ENCODE data around the gene NAB1. TPM values are rescaled to one million over a fixed set of nuclear protein-coding genes. Genes with fewer than 3 reads are reported as not detected.
A peak's percentile ranks its signal among the peaks of the same experiment; 100 is the strongest.

Gene NAB1
- total RNA-seq, 1 donor from 2014 or later, result 37.4 TPM

- peak; percentile 12 for DNase-seq (ENCODE audit: low read depth)
Measured at GRCh38 chr2:190637903-190638618, 10.8 kb upstream of the NAB1 start.

GRCh38 chr2:190640117-190640516, 8.8 kb upstream of the NAB1 start:
- no peak for DNase-seq (ENCODE audit: low read depth)

- DNase-seq (ENCODE audit: low read depth), result peak; percentile 84
Measured at GRCh38 chr2:190641469-190641868, 7.4 kb upstream of the NAB1 start.

GRCh38 chr2:190646780-190647522, 1.9 kb upstream of the NAB1 start:
- no peak for DNase-seq (ENCODE audit: low read depth)

- DNase-seq (ENCODE audit: low read depth), result peak; percentile 66
Measured at GRCh38 chr2:190648289-190649034, 421 bp upstream of the NAB1 start.

- DNase-seq (ENCODE audit: low read depth), result peak; percentile 34
Measured at GRCh38 chr2:190649798-190650390, 1.0 kb downstream of the NAB1 start.

- no peak for DNase-seq (ENCODE audit: low read depth)
Measured at GRCh38 chr2:190651413-190651812, 2.5 kb downstream of the NAB1 start.

GRCh38 chr2:190653231-190653630, 4.3 kb downstream of the NAB1 start:
- DNase-seq (ENCODE audit: low read depth), result no peak

GRCh38 chr2:190653931-190654330, 5.0 kb downstream of the NAB1 start:
- DNase-seq (ENCODE audit: low read depth), result no peak

GRCh38 chr2:190655113-190655512, 6.2 kb downstream of the NAB1 start:
- DNase-seq (ENCODE audit: low read depth), result no peak

- DNase-seq (ENCODE audit: low read depth), result no peak
Measured at GRCh38 chr2:190655570-190655969, 6.7 kb downstream of the NAB1 start.

GRCh38 chr2:190656301-190656700, 7.4 kb downstream of the NAB1 start:
- no peak for DNase-seq (ENCODE audit: low read depth)

- peak; percentile 61 for DNase-seq (ENCODE audit: low read depth)
Measured at GRCh38 chr2:190657474-190658255, 8.8 kb downstream of the NAB1 start.

- no peak for DNase-seq (ENCODE audit: low read depth)
Measured at GRCh38 chr2:190659553-190659952, 10.7 kb downstream of the NAB1 start.

- no peak for DNase-seq (ENCODE audit: low read depth)
Measured at GRCh38 chr2:190662754-190663153, 13.9 kb downstream of the NAB1 start.

- no peak for DNase-seq (ENCODE audit: low read depth)
Measured at GRCh38 chr2:190663348-190663747, 14.5 kb downstream of the NAB1 start.

GRCh38 chr2:190663839-190664238, 15.0 kb downstream of the NAB1 start:
- no peak for DNase-seq (ENCODE audit: low read depth)

- no peak for DNase-seq (ENCODE audit: low read depth)
Measured at GRCh38 chr2:190664240-190664639, 15.4 kb downstream of the NAB1 start.

GRCh38 chr2:190666895-190667294, 18.0 kb downstream of the NAB1 start:
- DNase-seq (ENCODE audit: low read depth), result peak; percentile 14

- no peak for DNase-seq (ENCODE audit: low read depth)
Measured at GRCh38 chr2:190668892-190669291, 20.0 kb downstream of the NAB1 start.

- DNase-seq (ENCODE audit: low read depth), result no peak
Measured at GRCh38 chr2:190670182-190670946, 21.5 kb downstream of the NAB1 start.

Measured in renal cortical epithelial cell (primary cell).